RPMI8226 (cell line): Measurements from ENCODE around the gene CELA3B.
"Not testable (repeated sequence)": the region's sequence is repeated elsewhere in the genome, so short reads cannot be mapped to it uniquely, and the experiment has no call there.

Experiments used
- DNase-seq: peaks from one replicate; pipeline ENCODE4 v3.0.0-alpha.2; 2015

The CELA3B gene

GRCh38 chr1:21980515-21981220 lies 3.8 kb downstream of the CELA3B start:
- DNase-seq = not testable (repeated sequence)

GRCh38 chr1:21981253-21981652 lies 4.4 kb downstream of the CELA3B start:
- DNase-seq = not testable (repeated sequence)

GRCh38 chr1:21982122-21982521 lies 5.3 kb downstream of the CELA3B start:
- not testable (repeated sequence) for DNase-seq

- DNase-seq = not testable (repeated sequence)
These were observed 6.7 kb downstream of the CELA3B start for GRCh38 chr1:21983539-21983938.

GRCh38 chr1:21985893-21986292 lies 9.1 kb downstream of the CELA3B start:
- not testable (repeated sequence) for DNase-seq

- DNase-seq = not testable (repeated sequence)
These were observed 9.6 kb downstream of the CELA3B start for GRCh38 chr1:21986386-21986785.

- not testable (repeated sequence) for DNase-seq
These were observed 13.0 kb downstream of the CELA3B start for GRCh38 chr1:21989672-21990393.

- not testable (repeated sequence) for DNase-seq
These were observed 15.4 kb downstream of the CELA3B start for GRCh38 chr1:21992186-21992585.

GRCh38 chr1:21994716-21995115 lies 17.9 kb downstream of the CELA3B start:
- DNase-seq = not testable (repeated sequence)

- not testable (repeated sequence) for DNase-seq
These were observed 19.8 kb downstream of the CELA3B start for GRCh38 chr1:21996663-21996970.

GRCh38 chr1:21997891-21998623 lies 21.2 kb downstream of the CELA3B start:
- DNase-seq = not testable (repeated sequence)

- DNase-seq = not testable (repeated sequence)
These were observed 21.9 kb downstream of the CELA3B start for GRCh38 chr1:21998624-21999294.

GRCh38 chr1:21999645-22000044 lies 22.8 kb downstream of the CELA3B start:
- not testable (repeated sequence) for DNase-seq

- DNase-seq = no peak
These were observed 24.6 kb downstream of the CELA3B start, which contains the start of gene CELA3A for GRCh38 chr1:22001409-22001808. Gene CELA3A (plus strand): TSS chr1:22001657. CDS start chr1:22001675, 18 bp downstream.

- DNase-seq = not testable (repeated sequence)
These were observed 25.6 kb downstream of the CELA3B start for GRCh38 chr1:22002461-22002860.

GRCh38 chr1:22002875-22003274 lies 26.1 kb downstream of the CELA3B start:
- not testable (repeated sequence) for DNase-seq

- DNase-seq = not testable (repeated sequence)
These were observed 27.1 kb downstream of the CELA3B start for GRCh38 chr1:22003959-22004358.

- DNase-seq = peak; percentile 45
These were observed 28.7 kb downstream of the CELA3B start for GRCh38 chr1:22005261-22006149.

- not testable (repeated sequence) for DNase-seq
These were observed 29.9 kb downstream of the CELA3B start for GRCh38 chr1:22006736-22007135.

- DNase-seq = not testable (repeated sequence)
These were observed 30.4 kb downstream of the CELA3B start for GRCh38 chr1:22007262-22007661.

- not testable (repeated sequence) for DNase-seq
These were observed 32.7 kb downstream of the CELA3B start for GRCh38 chr1:22009566-22009965.

- DNase-seq = not testable (repeated sequence)
These were observed 35.9 kb downstream of the CELA3B start for GRCh38 chr1:22012752-22013151.
